Ishikawa (cell line): ENCODE results near the gene OXSR1.

ENCODE experiments used
- CEBPB ChIP-seq: IDR thresholded peaks from 2 replicates; pipeline ENCODE4 v1.6.1; 2012
- CREB1 ChIP-seq: IDR thresholded peaks from 2 replicates; pipeline ENCODE4 v1.6.1; 2012; ENCODE audit warnings: low read depth
- EGR1 ChIP-seq: IDR thresholded peaks from 2 replicates; pipeline ENCODE4 v1.6.1; 2012
- FOXM1 ChIP-seq: IDR thresholded peaks from 2 replicates; pipeline ENCODE4 v1.6.1; 2012; ENCODE audit warnings: low read depth, borderline replicate concordance
- NFIC ChIP-seq: IDR thresholded peaks from 2 replicates; pipeline ENCODE4 v1.6.1; 2012
- RAD21 ChIP-seq: IDR thresholded peaks from 2 replicates; pipeline ENCODE4 v1.6.1; 2012; ENCODE audit warnings: low read depth
- TAF1 ChIP-seq: IDR thresholded peaks from 2 replicates; pipeline ENCODE4 v1.6.1; 2012; ENCODE audit warnings: low read depth, mild to moderate bottlenecking
- TCF12 ChIP-seq: IDR thresholded peaks from 2 replicates; pipeline ENCODE4 v1.6.1; 2012; ENCODE audit warnings: low read depth
- TEAD4 ChIP-seq: IDR thresholded peaks from 2 replicates; pipeline ENCODE4 v1.6.1; 2012
- USF1 ChIP-seq: IDR thresholded peaks from 2 replicates; pipeline ENCODE4 v1.6.1; 2012
- YY1 ChIP-seq: IDR thresholded peaks from 2 replicates; pipeline ENCODE4 v1.6.1; 2012; ENCODE audit warnings: low read depth
- ZBTB7A ChIP-seq: IDR thresholded peaks from 2 replicates; pipeline ENCODE4 v1.6.1; 2012; ENCODE audit warnings: low read depth
- TF ChIP-seq, protein P1 (sequence below): IDR thresholded peaks from 2 replicates; pipeline ENCODE4 v1.6.1; 2012
- TF ChIP-seq, protein P2 (sequence below): IDR thresholded peaks from 2 replicates; pipeline ENCODE4 v1.6.1; 2012; ENCODE audit warnings: low read depth, mild to moderate bottlenecking

DNA sequence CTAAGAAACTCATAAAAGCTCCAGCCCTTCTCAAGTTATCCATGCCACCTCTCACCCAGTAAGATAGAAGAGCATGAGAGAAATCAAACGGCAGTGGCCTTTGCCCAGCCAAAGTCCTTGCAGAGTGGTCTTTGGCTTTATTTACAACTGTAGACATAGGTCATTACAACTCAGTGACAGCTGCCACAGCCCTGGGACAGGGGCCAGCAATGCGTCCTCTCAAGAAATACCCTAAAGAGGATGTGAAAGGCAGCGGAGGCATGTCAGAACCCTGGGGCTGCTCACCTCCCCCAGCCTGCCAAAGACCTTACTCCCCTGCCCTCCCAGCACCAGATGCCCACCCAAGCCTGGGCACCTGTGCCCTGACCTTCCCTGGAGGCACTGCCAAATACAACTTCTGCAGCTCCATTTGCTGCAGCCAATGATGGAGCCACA, 34.7 kb upstream of the OXSR1 start:
- TF ChIP-seq FOXM1 (no peak), RAD21 (no peak), YY1 (no peak), USF1 (no peak), CEBPB (no peak), CREB1 (no peak), ZBTB7A (no peak), TEAD4 (no peak), NFIC (no peak), EGR1 (no peak), TAF1 (no peak), TCF12 (no peak)
- TF ChIP-seq, protein P1, sequence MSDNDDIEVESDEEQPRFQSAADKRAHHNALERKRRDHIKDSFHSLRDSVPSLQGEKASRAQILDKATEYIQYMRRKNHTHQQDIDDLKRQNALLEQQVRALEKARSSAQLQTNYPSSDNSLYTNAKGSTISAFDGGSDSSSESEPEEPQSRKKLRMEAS: no peak
- TF ChIP-seq, protein P2, sequence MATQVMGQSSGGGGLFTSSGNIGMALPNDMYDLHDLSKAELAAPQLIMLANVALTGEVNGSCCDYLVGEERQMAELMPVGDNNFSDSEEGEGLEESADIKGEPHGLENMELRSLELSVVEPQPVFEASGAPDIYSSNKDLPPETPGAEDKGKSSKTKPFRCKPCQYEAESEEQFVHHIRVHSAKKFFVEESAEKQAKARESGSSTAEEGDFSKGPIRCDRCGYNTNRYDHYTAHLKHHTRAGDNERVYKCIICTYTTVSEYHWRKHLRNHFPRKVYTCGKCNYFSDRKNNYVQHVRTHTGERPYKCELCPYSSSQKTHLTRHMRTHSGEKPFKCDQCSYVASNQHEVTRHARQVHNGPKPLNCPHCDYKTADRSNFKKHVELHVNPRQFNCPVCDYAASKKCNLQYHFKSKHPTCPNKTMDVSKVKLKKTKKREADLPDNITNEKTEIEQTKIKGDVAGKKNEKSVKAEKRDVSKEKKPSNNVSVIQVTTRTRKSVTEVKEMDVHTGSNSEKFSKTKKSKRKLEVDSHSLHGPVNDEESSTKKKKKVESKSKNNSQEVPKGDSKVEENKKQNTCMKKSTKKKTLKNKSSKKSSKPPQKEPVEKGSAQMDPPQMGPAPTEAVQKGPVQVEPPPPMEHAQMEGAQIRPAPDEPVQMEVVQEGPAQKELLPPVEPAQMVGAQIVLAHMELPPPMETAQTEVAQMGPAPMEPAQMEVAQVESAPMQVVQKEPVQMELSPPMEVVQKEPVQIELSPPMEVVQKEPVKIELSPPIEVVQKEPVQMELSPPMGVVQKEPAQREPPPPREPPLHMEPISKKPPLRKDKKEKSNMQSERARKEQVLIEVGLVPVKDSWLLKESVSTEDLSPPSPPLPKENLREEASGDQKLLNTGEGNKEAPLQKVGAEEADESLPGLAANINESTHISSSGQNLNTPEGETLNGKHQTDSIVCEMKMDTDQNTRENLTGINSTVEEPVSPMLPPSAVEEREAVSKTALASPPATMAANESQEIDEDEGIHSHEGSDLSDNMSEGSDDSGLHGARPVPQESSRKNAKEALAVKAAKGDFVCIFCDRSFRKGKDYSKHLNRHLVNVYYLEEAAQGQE: no peak
